GM18868 (cell line): ENCODE results near the gene MRPS18B.

ENCODE experiments used
- ATAC-seq: cut with Tn5 transposase; IDR thresholded peaks from one replicate; pipeline ENCODE4 v1.9.1; 2021; ENCODE audit warnings: mild to moderate bottlenecking, moderate library complexity; ENCODE audit not compliant: unreplicated experiment

MRPS18B gene

GRCh38 chr6:30601815-30602641, 15.6 kb upstream of the MRPS18B start:
- no peak for ATAC-seq

- no peak for ATAC-seq
These were observed 13.7 kb upstream of the MRPS18B start for GRCh38 chr6:30603961-30604360.

GRCh38 chr6:30610065-30610464, 7.6 kb upstream of the MRPS18B start:
- ATAC-seq = no peak

GRCh38 chr6:30611150-30611855, 6.3 kb upstream of the MRPS18B start:
- no peak for ATAC-seq

GRCh38 chr6:30611856-30612194, 5.8 kb upstream of the MRPS18B start:
- ATAC-seq = no peak

GRCh38 chr6:30612213-30612612, 5.4 kb upstream of the MRPS18B start:
- ATAC-seq = no peak

GRCh38 chr6:30612687-30613248, 4.9 kb upstream of the MRPS18B start:
- ATAC-seq = no peak

GRCh38 chr6:30613251-30614043, 4.2 kb upstream of the MRPS18B start:
- ATAC-seq = no peak

- ATAC-seq = no peak
These were observed 3.4 kb upstream of the MRPS18B start for GRCh38 chr6:30614044-30614842.

- ATAC-seq = peak; percentile 51
These were observed 2.8 kb upstream of the MRPS18B start for GRCh38 chr6:30614843-30615218.

GRCh38 chr6:30615219-30615957, 2.3 kb upstream of the MRPS18B start:
- no peak for ATAC-seq

GRCh38 chr6:30615958-30616810, 1.5 kb upstream of the MRPS18B start:
- ATAC-seq = no peak

GRCh38 chr6:30616811-30617564, 652 bp upstream of the MRPS18B start, which contains the start of gene PPP1R10:
TSS of gene PPP1R10 (minus strand) at chr6:30617243. CDS start at chr6:30609944, 7,299 bp downstream.
- ATAC-seq = peak; percentile 74

- no peak for ATAC-seq
These were observed 694 bp downstream of the MRPS18B start for GRCh38 chr6:30618270-30618797.

- ATAC-seq = no peak
These were observed 1.9 kb downstream of the MRPS18B start for GRCh38 chr6:30619561-30619960.

GRCh38 chr6:30625511-30625910, 7.9 kb downstream of the MRPS18B start:
- no peak for ATAC-seq

- ATAC-seq = peak; percentile 76
These were observed 9.1 kb downstream of the MRPS18B start, which contains the start of gene ATAT1 for GRCh38 chr6:30626484-30627366. TSS of gene ATAT1 (plus strand) at chr6:30626874.
